ENCODE measurements around the gene TMEM38B. TPM values are rescaled to one million over a fixed set of nuclear protein-coding genes. Genes with fewer than 3 reads are reported as not detected.
"Not testable (repeated sequence)": the region's sequence is repeated elsewhere in the genome, so short reads cannot be mapped to it uniquely, and the experiment has no call there.

The TMEM38B gene
- polyA plus RNA-seq, 3 donors = 4.5 to 14.8 (median 12.2) TPM

GRCh38 chr9:105725370-105725769, 31.0 kb downstream of the TMEM38B start:
- H3K27ac Mint-ChIP-seq = no peak overlapping the region
- H3K9me3 ChIP-seq (replicated peaks in 1 of 2; ENCODE audit: control insufficient read depth in 1 of 2, insufficient read depth in 1 of 2, low read length in 2 of 2) = no peaks in the 10 kb centered on the region
- no CpG with 5 or more reads among the region's 2 CpGs for WGBS (ENCODE audit: insufficient coverage)

GRCh38 chr9:105728230-105728629, 33.9 kb downstream of the TMEM38B start:
- H3K4me1 ChIP-seq (ENCODE audit: control insufficient read depth in 1 of 2, insufficient read depth in 2 of 2, low read length in 2 of 2); H3K27me3 Mint-ChIP-seq (ENCODE audit: low read depth in 3 of 3); H3K36me3 ChIP-seq (replicated peaks in 1 of 2; ENCODE audit: control insufficient read depth in 1 of 2, insufficient read depth in 2 of 2, low read length in 2 of 2); H3K9me3 ChIP-seq (replicated peaks in 1 of 2; ENCODE audit: control insufficient read depth in 1 of 2, insufficient read depth in 1 of 2, low read length in 2 of 2); H3K4me3 Mint-ChIP-seq; H3K27ac Mint-ChIP-seq; H3K4me3 ChIP-seq (replicated peaks in 1 of 3; ENCODE audit: low read depth in 2 of 3, low read length in 3 of 3); H3K4me2 ChIP-seq (replicated peaks; ENCODE audit: extremely low read depth, low read length, poor library complexity, severe bottlenecking); H3K27me3 ChIP-seq (ENCODE audit: control insufficient read depth in 2 of 2, insufficient read depth in 2 of 2, low read length in 2 of 2); intact Hi-C loops (cut with micrococcal nuclease); H3K27ac ChIP-seq (ENCODE audit: low read depth in 1 of 2, low read length in 2 of 2); H3K9ac ChIP-seq (ENCODE audit: insufficient read depth, low read length, poor library complexity, severe bottlenecking); H2AFZ ChIP-seq (ENCODE audit: insufficient read depth, low read depth, low read length, poor library complexity, severe bottlenecking); H3K4me1 Mint-ChIP-seq; H3K79me2 ChIP-seq (ENCODE audit: insufficient read depth, low read length); DNase-seq; H4K20me1 ChIP-seq (ENCODE audit: insufficient read depth, low read length): not testable (repeated sequence)
- no CpG with 5 or more reads among the region's 5 CpGs for WGBS (ENCODE audit: insufficient coverage)
- Mint-ChIP-seq H3K36me3 (peaks cover 25 to 28% of the 10 kb centered on the region in 2 donors), H3K9me3 (peaks cover 2 to 20% (median 12%) of the 10 kb centered on the region in 7 donors)

More at GRCh38 chr9:105725370-105725769, 31.0 kb downstream of the TMEM38B start:
- no peak overlapping the region for H3K4me3 ChIP-seq (replicated peaks in 1 of 3; ENCODE audit: low read depth in 2 of 3, low read length in 3 of 3)
- H3K79me2 ChIP-seq (ENCODE audit: insufficient read depth, low read length) = no peaks in the 10 kb centered on the region
- no peaks in the 10 kb centered on the region for H4K20me1 ChIP-seq (ENCODE audit: insufficient read depth, low read length)
- H2AFZ ChIP-seq (ENCODE audit: insufficient read depth, low read depth, low read length, poor library complexity, severe bottlenecking) = no peak overlapping the region
- Mint-ChIP-seq H3K9me3 (peaks cover 0 to 10% (median 2%) of the 10 kb centered on the region in 7 donors), H3K4me1 (no peaks in the 10 kb centered on the region), H3K36me3 (peaks cover 19 to 25% of the 10 kb centered on the region in 2 donors), H3K27me3 (ENCODE audit: low read depth in 3 of 3) (peaks cover 0 to 4% (median 0%) of the 10 kb centered on the region in 3 donors), H3K4me3 (no peak overlapping the region)
- no peaks in the 10 kb centered on the region for H3K36me3 ChIP-seq (replicated peaks in 1 of 2; ENCODE audit: control insufficient read depth in 1 of 2, insufficient read depth in 2 of 2, low read length in 2 of 2)
- intact Hi-C loops (cut with micrococcal nuclease) = no loop called here
- H3K9ac ChIP-seq (ENCODE audit: insufficient read depth, low read length, poor library complexity, severe bottlenecking) = no peak overlapping the region
- H3K27me3 ChIP-seq (ENCODE audit: control insufficient read depth in 2 of 2, insufficient read depth in 2 of 2, low read length in 2 of 2) = no peaks in the 10 kb centered on the region
- no peak for DNase-seq
- H3K4me2 ChIP-seq (replicated peaks; ENCODE audit: extremely low read depth, low read length, poor library complexity, severe bottlenecking) = no peak overlapping the region
- no peak overlapping the region for H3K27ac ChIP-seq (ENCODE audit: low read depth in 1 of 2, low read length in 2 of 2)
- TF ChIP-seq CTCF (IDR thresholded peaks at IDR 0.05) = no peak
- no peaks in the 10 kb centered on the region for H3K4me1 ChIP-seq (ENCODE audit: control insufficient read depth in 1 of 2, insufficient read depth in 2 of 2, low read length in 2 of 2)

DNA sequence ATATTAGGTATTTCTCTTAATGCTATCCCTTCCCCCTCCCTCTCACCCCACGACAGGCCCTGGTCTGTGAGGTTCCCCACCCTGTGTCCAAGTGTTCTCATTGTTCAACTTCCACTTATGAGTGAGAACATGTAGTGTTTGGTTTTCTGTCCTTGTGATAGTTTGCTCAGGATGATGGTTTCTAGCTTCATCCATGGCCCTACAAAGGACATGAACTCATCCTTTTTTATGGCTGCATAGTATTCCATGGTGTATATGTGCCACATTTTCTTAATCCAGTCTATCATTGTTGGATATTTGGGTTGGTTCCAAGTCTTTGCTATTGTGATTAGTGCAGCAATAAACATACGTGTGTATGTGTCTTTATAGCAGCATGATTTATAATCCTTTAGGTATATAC, 37.1 kb downstream of the TMEM38B start:
- H3K27ac ChIP-seq (ENCODE audit: low read depth in 1 of 2, low read length in 2 of 2); H3K9ac ChIP-seq (ENCODE audit: insufficient read depth, low read length, poor library complexity, severe bottlenecking); H3K27me3 Mint-ChIP-seq (ENCODE audit: low read depth in 3 of 3); intact Hi-C loops (cut with micrococcal nuclease); H3K4me1 Mint-ChIP-seq; H4K20me1 ChIP-seq (ENCODE audit: insufficient read depth, low read length); DNase-seq; H3K4me1 ChIP-seq (ENCODE audit: control insufficient read depth in 1 of 2, insufficient read depth in 2 of 2, low read length in 2 of 2); H2AFZ ChIP-seq (ENCODE audit: insufficient read depth, low read depth, low read length, poor library complexity, severe bottlenecking); H3K27me3 ChIP-seq (ENCODE audit: control insufficient read depth in 2 of 2, insufficient read depth in 2 of 2, low read length in 2 of 2); H3K4me2 ChIP-seq (replicated peaks; ENCODE audit: extremely low read depth, low read length, poor library complexity, severe bottlenecking); H3K4me3 ChIP-seq (replicated peaks in 1 of 3; ENCODE audit: low read depth in 2 of 3, low read length in 3 of 3); H3K4me3 Mint-ChIP-seq; H3K27ac Mint-ChIP-seq; H3K79me2 ChIP-seq (ENCODE audit: insufficient read depth, low read length): not testable (repeated sequence)
- Mint-ChIP-seq H3K36me3 (peaks cover 32 to 49% of the 10 kb centered on the region in 2 donors), H3K9me3 (peaks cover 24 to 45% (median 31%) of the 10 kb centered on the region in 7 donors)
- Histone ChIP-seq H3K9me3 (replicated peaks in 1 of 2; ENCODE audit: control insufficient read depth in 1 of 2, insufficient read depth in 1 of 2, low read length in 2 of 2) (peaks cover 5 to 19% of the 10 kb centered on the region in 2 donors), H3K36me3 (replicated peaks in 1 of 2; ENCODE audit: control insufficient read depth in 1 of 2, insufficient read depth in 2 of 2, low read length in 2 of 2) (peaks cover 0 to 20% of the 10 kb centered on the region in 2 donors)
- WGBS (ENCODE audit: insufficient coverage) = no CpG with 5 or more reads among the region's 2 CpGs
